GM12872 (cell line): ENCODE data around the gene SH2D2A.

Experiments used
- TF ChIP-seq, protein P1 (sequence below): IDR thresholded peaks from 3 replicates; pipeline ENCODE4 v1.5.1; 2011; ENCODE audit warnings: low read depth, mild to moderate bottlenecking, low read length, moderate library complexity; ENCODE audit not compliant: insufficient read depth

The SH2D2A gene

DNA sequence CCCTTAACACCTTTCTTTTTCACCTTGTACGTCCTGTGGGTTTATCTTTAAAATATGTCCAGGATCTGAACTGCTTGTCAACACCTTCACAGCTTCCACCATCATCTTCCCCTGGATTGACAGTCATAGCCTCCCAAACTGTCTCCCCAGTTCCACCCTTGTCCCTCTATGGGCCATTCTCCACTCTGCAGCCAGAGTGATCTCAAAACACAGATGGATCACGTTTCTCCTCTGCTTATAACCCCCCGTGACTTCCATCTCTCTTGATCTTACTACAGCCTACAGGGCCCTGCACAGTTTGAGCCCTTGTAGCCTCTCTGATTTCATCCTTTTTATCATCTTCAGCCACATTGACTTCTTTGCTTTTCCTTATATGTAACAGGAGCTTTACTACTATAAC, 38.0 kb upstream of the SH2D2A start:
- TF ChIP-seq, protein P1, sequence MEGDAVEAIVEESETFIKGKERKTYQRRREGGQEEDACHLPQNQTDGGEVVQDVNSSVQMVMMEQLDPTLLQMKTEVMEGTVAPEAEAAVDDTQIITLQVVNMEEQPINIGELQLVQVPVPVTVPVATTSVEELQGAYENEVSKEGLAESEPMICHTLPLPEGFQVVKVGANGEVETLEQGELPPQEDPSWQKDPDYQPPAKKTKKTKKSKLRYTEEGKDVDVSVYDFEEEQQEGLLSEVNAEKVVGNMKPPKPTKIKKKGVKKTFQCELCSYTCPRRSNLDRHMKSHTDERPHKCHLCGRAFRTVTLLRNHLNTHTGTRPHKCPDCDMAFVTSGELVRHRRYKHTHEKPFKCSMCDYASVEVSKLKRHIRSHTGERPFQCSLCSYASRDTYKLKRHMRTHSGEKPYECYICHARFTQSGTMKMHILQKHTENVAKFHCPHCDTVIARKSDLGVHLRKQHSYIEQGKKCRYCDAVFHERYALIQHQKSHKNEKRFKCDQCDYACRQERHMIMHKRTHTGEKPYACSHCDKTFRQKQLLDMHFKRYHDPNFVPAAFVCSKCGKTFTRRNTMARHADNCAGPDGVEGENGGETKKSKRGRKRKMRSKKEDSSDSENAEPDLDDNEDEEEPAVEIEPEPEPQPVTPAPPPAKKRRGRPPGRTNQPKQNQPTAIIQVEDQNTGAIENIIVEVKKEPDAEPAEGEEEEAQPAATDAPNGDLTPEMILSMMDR: no peak

DNA sequence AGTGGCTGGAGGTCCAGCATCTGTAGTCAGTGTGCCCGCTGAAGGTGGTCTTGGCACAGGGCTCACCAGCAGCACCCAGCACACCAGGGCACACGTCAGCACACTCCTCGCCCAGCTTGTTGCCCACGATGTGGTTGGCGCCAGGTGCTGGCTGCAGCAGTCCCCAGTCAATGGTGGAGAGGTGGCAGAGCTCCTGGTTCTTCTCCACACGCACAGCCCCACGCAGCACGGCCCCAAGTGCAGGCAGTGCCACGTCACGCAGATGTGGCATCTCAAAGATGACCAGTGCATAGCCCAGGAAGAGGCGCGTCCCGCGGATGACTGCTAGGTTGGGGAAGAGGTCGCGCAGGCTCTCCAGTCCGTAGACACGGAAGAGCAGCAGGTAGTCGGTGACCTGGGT, 37.1 kb upstream of the SH2D2A start:
- TF ChIP-seq, protein P1: no peak

DNA sequence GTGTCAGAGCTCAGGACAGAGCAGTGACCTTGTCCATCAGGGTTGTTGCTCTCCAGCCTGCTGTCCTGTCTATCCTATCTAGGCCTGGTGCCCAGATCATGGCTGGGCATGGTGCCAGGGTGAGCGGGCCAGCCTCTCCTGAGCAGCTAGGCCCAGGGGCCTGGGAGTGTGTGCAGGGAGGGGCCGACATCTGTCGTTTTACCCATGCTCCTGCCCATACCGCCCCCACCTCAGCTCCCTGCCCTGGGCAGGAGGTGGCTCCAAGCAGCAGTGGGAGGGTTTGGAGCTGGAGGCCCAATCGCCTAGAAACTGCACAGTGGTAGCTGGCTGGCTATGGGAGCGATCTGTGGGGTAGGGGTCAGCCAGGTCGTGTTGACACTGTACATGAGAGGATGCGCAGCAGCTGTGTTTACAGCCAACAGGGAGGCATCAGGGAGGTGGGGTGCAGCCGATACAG, 35.8 kb upstream of the SH2D2A start:
- TF ChIP-seq, protein P1: no peak

DNA sequence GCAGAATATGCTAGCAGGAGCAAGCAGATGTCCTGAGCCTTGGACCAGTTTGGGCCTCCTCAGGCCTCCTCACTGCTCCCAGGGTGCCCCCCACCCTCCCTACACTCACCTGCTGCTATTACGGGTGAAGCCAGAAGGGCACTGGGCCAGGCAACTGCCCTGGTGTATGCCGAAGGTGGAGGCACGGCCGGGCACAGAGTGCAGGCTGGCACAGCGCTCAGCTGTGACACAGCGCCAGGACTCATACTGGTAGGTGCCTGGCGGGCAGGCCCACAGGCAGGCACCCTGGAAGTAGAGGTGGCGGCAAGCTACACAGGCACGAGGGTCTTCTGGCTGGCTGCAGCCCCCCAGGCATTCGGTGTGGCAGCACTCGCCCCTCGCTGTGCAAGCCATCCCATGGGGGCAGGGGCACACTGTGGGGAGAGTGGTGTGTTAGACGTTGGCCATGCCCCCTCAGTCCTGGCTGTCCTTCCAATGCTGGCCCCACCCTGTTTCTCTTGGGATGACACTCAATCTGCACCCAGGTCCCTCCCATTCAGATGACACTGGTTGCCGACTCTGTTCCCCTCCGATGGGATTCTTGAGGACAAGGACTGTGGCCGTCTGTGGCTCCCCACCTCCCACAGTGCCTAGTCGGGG, 35.2 kb upstream of the SH2D2A start:
- TF ChIP-seq, protein P1: no peak

DNA sequence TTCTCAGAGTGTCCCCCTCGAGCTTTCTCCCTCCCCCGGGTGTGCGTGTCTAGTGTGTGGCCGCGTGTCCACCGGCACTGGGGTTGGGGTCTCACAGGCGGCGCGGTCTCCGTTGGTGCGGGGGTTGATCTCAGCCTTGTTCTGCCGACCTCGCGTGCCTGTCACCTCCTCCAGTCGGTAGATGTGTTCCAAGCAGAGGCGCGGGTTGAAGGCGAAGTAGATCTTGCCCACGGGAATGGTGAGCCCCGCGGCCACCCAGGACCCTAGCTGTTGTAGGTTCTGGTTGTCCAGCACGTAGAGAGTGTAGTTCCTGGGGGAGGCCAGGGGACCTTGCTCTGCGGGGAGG, 32.5 kb upstream of the SH2D2A start:
- TF ChIP-seq, protein P1: no peak

DNA sequence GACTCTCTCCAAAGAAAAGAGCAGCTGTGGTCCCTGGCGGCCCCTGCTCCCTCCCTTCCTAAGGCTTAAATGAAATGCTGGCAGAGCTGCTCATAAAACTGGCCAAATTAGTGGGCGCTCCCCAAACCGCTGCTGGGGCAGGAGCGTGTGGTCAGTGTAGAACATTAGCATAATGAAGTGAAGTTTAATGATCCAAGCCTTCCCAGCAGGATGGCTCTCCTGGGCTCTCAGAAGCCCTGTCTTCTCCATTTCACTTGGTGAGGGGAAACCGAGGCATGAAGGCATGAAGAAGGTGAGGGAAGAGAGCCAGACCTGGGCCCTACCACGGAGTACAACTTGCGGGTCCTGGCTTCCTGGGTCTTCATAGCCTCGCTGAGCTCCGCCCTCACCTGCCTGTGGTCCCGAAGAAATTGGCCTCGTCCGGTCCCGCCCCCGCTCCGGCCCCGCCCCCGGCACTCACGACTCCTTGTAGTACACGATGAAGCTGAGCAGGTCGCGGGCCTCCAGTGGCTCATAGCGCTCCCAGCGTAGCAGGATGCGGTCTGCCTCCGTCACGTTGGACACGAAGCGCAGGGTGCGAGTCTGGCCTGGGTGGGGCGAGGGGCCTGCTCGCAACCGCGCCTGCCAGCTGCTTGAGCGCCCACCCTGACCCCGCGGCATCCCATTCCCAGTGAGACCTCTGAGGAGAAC, 32.0 kb upstream of the SH2D2A start:
- TF ChIP-seq, protein P1: no peak

DNA sequence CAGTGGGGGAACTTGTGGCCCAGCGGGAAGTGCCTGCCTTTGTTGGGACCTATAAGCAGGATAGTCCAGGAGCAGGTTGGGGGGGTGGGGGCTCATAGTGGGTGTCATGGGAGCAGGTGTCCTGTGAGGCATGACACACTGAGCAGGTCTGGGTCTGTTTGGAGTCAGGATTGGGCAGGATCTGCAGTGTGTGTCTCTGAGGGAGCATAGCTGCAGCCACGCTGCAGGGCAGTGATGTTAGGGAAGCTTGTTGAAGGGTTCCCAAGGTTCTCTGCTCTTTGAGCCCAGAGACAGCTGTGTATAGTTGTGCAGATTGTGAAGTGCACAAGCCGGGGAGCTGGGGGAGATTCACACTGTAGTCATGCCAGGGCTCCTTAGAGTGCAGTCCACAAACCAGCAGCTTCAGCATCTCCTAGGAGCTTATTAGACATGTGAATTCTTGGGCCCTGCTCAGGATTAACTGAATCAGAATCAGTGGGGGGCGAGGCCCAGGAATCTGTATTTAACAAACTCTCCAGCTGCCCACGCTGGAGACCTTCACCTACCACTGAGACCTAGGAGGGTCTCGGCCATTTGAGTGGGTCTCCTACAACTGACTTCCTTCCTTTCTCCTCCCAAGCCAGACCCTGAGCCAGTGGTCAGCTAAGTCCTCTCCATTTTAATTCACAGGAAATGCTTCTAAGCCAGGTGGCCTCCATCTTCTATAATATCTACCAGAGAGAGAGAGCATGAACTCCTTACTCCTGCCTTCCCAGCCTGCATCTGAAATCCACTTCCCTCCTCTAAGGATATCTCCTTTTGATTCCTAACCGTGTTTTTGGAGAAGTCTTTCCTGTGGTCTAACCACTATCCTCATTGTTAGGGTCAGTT, 31.2 kb upstream of the SH2D2A start:
- TF ChIP-seq, protein P1: no peak
